WI38 (cell line): ENCODE results near the gene C9orf78.

Source experiments
- H3K4me3 ChIP-seq: 2 replicates; pipeline ENCODE4 v1.5.1; 2011; ENCODE audit warnings: low read depth, mild to moderate bottlenecking, control low read depth, low read length
- CTCF ChIP-seq: IDR thresholded peaks from 2 replicates; pipeline ENCODE4 v1.5.1; 2012; ENCODE audit warnings: low read depth, mild to moderate bottlenecking, control low read depth, low read length

Gene C9orf78

GRCh38 chr9:129823935-129824601 is 11.0 kb downstream of the C9orf78 start, which contains the start of gene TOR1A:
TOR1A (minus strand) TSS chr9:129824136; CDS start chr9:129824085, 51 bp downstream.
- TF ChIP-seq CTCF, result no peak
- peak within 1 kb of the TSS; percentile 72 for H3K4me3 ChIP-seq

GRCh38 chr9:129823542-129823934 is 11.5 kb downstream of the C9orf78 start:
- peak overlapping the region; percentile 72 for H3K4me3 ChIP-seq
- TF ChIP-seq CTCF, result no peak

GRCh38 chr9:129822898-129823541 is 12.1 kb downstream of the C9orf78 start:
- TF ChIP-seq CTCF, result no peak
- peak overlapping the region; percentile 72 for H3K4me3 ChIP-seq

GRCh38 chr9:129816501-129817435 is 18.3 kb downstream of the C9orf78 start:
- H3K4me3 ChIP-seq, result no peak overlapping the region
- TF ChIP-seq CTCF, result no peak

GRCh38 chr9:129815278-129815677 is 19.8 kb downstream of the C9orf78 start:
- no peak overlapping the region for H3K4me3 ChIP-seq
- TF ChIP-seq CTCF, result no peak

GRCh38 chr9:129814432-129815223 is 20.4 kb downstream of the C9orf78 start:
- no peak for TF ChIP-seq CTCF
- H3K4me3 ChIP-seq, result no peak overlapping the region
